ENCODE measurements around the gene TTLL13. TPM values are rescaled to one million over a fixed set of nuclear protein-coding genes. Genes with fewer than 3 reads are reported as not detected.
A peak's percentile ranks its signal among the peaks of the same experiment; 100 is the strongest.

The TTLL13 gene
- total RNA-seq, 1 experiment from 2014 or later: not detected

- H3K4me1 ChIP-seq (ENCODE audit: insufficient read depth, low read length): peaks cover 39% of the 10 kb centered on the region
- peaks cover 43% of the 10 kb centered on the region for H4K20me1 ChIP-seq (ENCODE audit: low read length)
- peaks cover 65% of the 10 kb centered on the region for H3K79me2 ChIP-seq (ENCODE audit: low read length)
- H3K9ac ChIP-seq (ENCODE audit: low read length): peak within 1 kb of the TSS; percentile 100
- H3F3A ChIP-seq (ENCODE audit: low read length, unreplicated experiment): peaks cover 12% of the 10 kb centered on the region
- H2AFZ ChIP-seq (ENCODE audit: low read length): peak within 1 kb of the TSS; percentile 65; the same call in 1 of the 2 replicates
- no TSS peak for BruUV-seq (replicated peaks)
- intact Hi-C loops (cut with micrococcal nuclease): loop anchor here (2.0 kb wide), 1 partner anchor 17 kb away; no protein-coding TSS in a partner anchor
- peak within 1 kb of the TSS; percentile 100 for H3K4me3 ChIP-seq (ENCODE audit: low read length)
- H3K9me3 ChIP-seq (ENCODE audit: low read length): no peaks in the 10 kb centered on the region
- H3K4me2 ChIP-seq (ENCODE audit: low read length): peak within 1 kb of the TSS; percentile 99
- ATAC-seq (peak; percentile 71), DNase-seq (peak; percentile 58)
- H3K27me3 ChIP-seq (ENCODE audit: low read length): no peaks in the 10 kb centered on the region
- H3K9me2 ChIP-seq (replicated peaks; ENCODE audit: low read length): no peaks in the 10 kb centered on the region
- peaks cover 24% of the 10 kb centered on the region for H3K36me3 ChIP-seq (ENCODE audit: low read depth, low read length)
- ChIA-PET CTCF (interaction anchor here (0.5 to 0.6 kb wide), 3 partner anchors 20 to 86 kb away, joined by 3 read pairs; no protein-coding TSS in a partner anchor), POLR2A (ENCODE audit: unreplicated experiment) (interaction anchor here (0.6 to 1.0 kb wide), 2 partner anchors 17 to 32 kb away, joined by 3 to 4 read pairs; no protein-coding TSS in a partner anchor)
- no peak for TF ChIP-seq EZH2 (IDR thresholded peaks at IDR 0.05; ENCODE audit: low read length, unreplicated experiment)
- no peak for TF ChIP-seq CTCF (conservative IDR thresholded peaks at IDR 0.05; ENCODE audit: low read depth, low read length)
- TF ChIP-seq EZH2phosphoT487 (IDR thresholded peaks at IDR 0.05; ENCODE audit: borderline replicate concordance, low read length): no peak
- peak within 1 kb of the TSS; percentile 82 for H3K27ac ChIP-seq (ENCODE audit: low read length)
Measured at GRCh38 chr15:90201130-90201943, 48.0 kb upstream of the TTLL13 start, which contains the start of gene SEMA4B. Gene SEMA4B (plus strand): TSS chr15:90201330. CDS start chr15:90201579, 249 bp downstream.

DNA sequence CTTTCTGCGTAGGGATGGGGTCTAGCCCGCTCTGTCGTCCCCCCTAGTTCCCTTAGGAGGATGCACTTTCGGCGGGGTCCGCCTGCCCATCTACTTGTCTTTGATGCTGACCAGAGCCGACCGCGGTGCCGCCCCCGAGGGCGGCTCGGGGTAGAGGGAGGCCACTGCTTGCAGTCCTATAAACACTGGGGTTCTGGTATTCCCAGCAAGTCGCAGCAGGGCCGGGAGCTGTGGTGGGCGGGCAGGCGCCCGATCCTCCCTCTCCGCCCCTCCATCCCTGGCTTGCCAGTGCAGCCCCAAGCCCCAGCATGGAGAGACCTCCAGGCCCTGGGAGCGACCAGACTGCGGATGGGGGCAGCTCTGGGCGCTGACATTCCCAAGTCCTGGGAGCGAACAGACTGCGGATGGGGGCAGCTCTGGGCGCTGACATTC lies 47.4 kb upstream of the TTLL13 start:
- Histone ChIP-seq H4K20me1 (ENCODE audit: low read length) (peaks cover 46% of the 10 kb centered on the region), H3K4me3 (ENCODE audit: low read length) (peak overlapping the region; percentile 100), H3K79me2 (ENCODE audit: low read length) (peaks cover 71% of the 10 kb centered on the region), H3F3A (ENCODE audit: low read length, unreplicated experiment) (peaks cover 12% of the 10 kb centered on the region), H3K4me1 (ENCODE audit: insufficient read depth, low read length) (peaks cover 42% of the 10 kb centered on the region), H2AFZ (ENCODE audit: low read length) (no peak overlapping the region), H3K4me2 (ENCODE audit: low read length) (peak overlapping the region; percentile 99), H3K36me3 (ENCODE audit: low read depth, low read length) (peaks cover 30% of the 10 kb centered on the region), H3K27ac (ENCODE audit: low read length) (peak overlapping the region; percentile 82), H3K27me3 (ENCODE audit: low read length) (no peaks in the 10 kb centered on the region), H3K9ac (ENCODE audit: low read length) (peak overlapping the region; percentile 100), H3K9me3 (ENCODE audit: low read length) (no peaks in the 10 kb centered on the region), H3K9me2 (replicated peaks; ENCODE audit: low read length) (no peaks in the 10 kb centered on the region)
- no peak for TF ChIP-seq EZH2phosphoT487 (IDR thresholded peaks at IDR 0.05; ENCODE audit: borderline replicate concordance, low read length)
- TF ChIP-seq CTCF (conservative IDR thresholded peaks at IDR 0.05; ENCODE audit: low read depth, low read length): no peak
- no peak for TF ChIP-seq EZH2 (IDR thresholded peaks at IDR 0.05; ENCODE audit: low read length, unreplicated experiment)
- intact Hi-C loops (cut with micrococcal nuclease): loop anchor here (2.0 kb wide), 1 partner anchor 17 kb away; no protein-coding TSS in a partner anchor
- no TSS peak for BruUV-seq (replicated peaks)
- CTCF ChIA-PET: interaction anchor here (0.6 kb wide), 1 partner anchor 85 kb away, joined by 3 read pairs; no protein-coding TSS in a partner anchor
- ATAC-seq (peak; percentile 13), DNase-seq (no peak)
- POLR2A ChIA-PET (ENCODE audit: unreplicated experiment): no interaction called here
